Esophagus (tissue), 2 donors: Measurements from ENCODE around the gene PPIL3. TPM values are rescaled to one million over a fixed set of nuclear protein-coding genes. Genes with fewer than 3 reads are reported as not detected.

Experiments
- H3K27ac ChIP-seq, 2 donors: one replicate each; pipeline ENCODE4 v1.5.1; 2013; ENCODE audit warnings: low read depth in 2 of 2, mild to moderate bottlenecking in 2 of 2, inconsistent platforms in 1 of 2, low read length in 1 of 2, moderate library complexity in 1 of 2
- H3K27me3 ChIP-seq, 2 donors: one replicate each; pipeline ENCODE4 v1.6.1; 2013; ENCODE audit warnings: low read length in 2 of 2, control low read depth in 1 of 2, mild to moderate bottlenecking in 1 of 2; ENCODE audit not compliant: insufficient read depth in 2 of 2, control insufficient read depth in 1 of 2
- H3K36me3 ChIP-seq, 2 donors: one replicate each; pipeline ENCODE4 v1.6.1; 2013; ENCODE audit warnings: low read length in 1 of 2; ENCODE audit not compliant: control insufficient read depth in 2 of 2, insufficient read depth in 2 of 2
- H3K4me1 ChIP-seq, 2 donors: one replicate each; pipeline ENCODE4 v1.6.1; 2013; ENCODE audit warnings: low read length in 1 of 2; ENCODE audit not compliant: control insufficient read depth in 2 of 2, insufficient read depth in 2 of 2
- H3K4me3 ChIP-seq, 2 donors: one replicate each; pipeline ENCODE4 v1.5.1; 2013; ENCODE audit warnings: low read length in 2 of 2, mild to moderate bottlenecking in 2 of 2, low read depth in 1 of 2, moderate library complexity in 1 of 2
- H3K9me3 ChIP-seq, 2 donors: one replicate each; pipeline ENCODE4 v1.6.1; 2013; ENCODE audit warnings: mild to moderate bottlenecking in 2 of 2, low read depth in 1 of 2, low read length in 1 of 2, moderate library complexity in 1 of 2; ENCODE audit not compliant: control insufficient read depth in 2 of 2, insufficient read depth in 1 of 2
- WGBS, 2 donors: extraction: QIAGEN DNeasy Blood & Tissue Kit; methylation state at CpG; one replicate each; pipeline ENCODE4 v1.1.7; 2013; 5-methylcytosine and 5-hydroxymethylcytosine counted together
- polyA plus RNA-seq, 2 donors: library from polyadenylated mRNA; stranded (reverse); fragments of 200-250 nt; gene quantifications; one replicate each; pipeline ENCODE4 v1.2.3, GENCODE V29; 2013
- donor health status: healthy with polysubstance abuse.
- donor health status: Bipolar disorder and iron deficiency.

PPIL3 gene
- polyA plus RNA-seq, 2 donors, result 18.7 to 21.5 TPM

DNA sequence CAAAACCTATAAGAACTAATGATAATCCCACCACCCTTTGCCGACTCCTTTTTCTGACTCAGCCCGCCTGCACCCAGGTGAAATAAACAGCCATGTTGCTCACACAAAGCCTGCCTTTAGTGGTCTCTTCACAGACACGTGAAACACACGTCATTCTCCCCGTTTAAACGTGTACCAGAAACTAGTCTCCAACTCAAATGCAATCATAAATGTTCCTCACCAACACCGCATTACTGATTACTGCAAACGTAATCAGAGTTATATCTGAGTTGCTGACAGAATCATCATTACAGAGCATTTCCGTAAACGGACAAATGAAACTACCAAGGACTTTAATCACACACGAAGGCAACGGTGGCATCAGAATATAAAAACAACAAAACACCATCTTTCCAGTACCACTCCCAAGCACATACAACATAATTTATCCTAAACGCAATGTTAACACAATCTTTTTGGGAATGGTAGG, 26.3 kb downstream of the PPIL3 start:
- WGBS, 2 donors, result 0 to 1% methylated on average over 13 of the region's 13 CpGs
- peak overlapping the region; percentile 65 to 100 for H3K27ac ChIP-seq
- H3K9me3 ChIP-seq, result no peaks in the 10 kb centered on the region
- peaks cover 0 to 3% of the 10 kb centered on the region in 2 donors for H3K4me1 ChIP-seq
- peak overlapping the region; percentile 96 to 99 for H3K4me3 ChIP-seq
- H3K27me3 ChIP-seq, result no peaks in the 10 kb centered on the region
- peaks cover 8 to 9% of the 10 kb centered on the region in 2 donors for H3K36me3 ChIP-seq

DNA sequence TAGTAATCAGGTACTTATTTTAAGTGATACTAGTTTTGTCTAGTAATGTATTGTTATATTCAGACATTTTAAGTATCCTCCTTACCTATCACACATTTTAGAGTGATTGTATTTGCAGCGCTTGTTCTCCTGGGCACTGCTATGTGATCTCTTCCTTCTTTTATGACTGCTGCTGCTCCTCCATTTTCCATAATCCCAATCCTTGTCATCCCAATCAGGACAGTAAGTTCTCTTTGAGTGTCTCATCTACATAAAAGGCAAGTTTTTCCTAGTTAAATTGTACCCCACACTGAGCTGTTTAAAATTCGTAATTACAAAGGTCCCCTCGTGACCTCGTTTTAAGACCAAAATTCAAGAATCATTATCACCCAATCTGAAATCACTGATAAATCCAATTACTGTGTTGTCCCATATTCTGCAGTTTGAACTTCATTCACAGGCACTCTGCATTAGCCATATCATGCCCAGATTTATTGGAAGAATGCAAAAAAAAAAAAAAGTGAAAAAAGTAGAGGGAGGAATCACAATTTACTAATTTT, 27.2 kb downstream of the PPIL3 start:
- peaks cover 8 to 12% of the 10 kb centered on the region in 2 donors for H3K36me3 ChIP-seq
- 4% methylated on average over 4 of the region's 4 CpGs for WGBS, 2 donors
- no peaks in the 10 kb centered on the region for H3K9me3 ChIP-seq
- H3K4me3 ChIP-seq, result peak overlapping the region in 1 of 2 donors; percentile 99
- no peaks in the 10 kb centered on the region for H3K27me3 ChIP-seq
- peaks cover 0 to 3% of the 10 kb centered on the region in 2 donors for H3K4me1 ChIP-seq
- peak overlapping the region; percentile 7 to 33 for H3K27ac ChIP-seq

DNA sequence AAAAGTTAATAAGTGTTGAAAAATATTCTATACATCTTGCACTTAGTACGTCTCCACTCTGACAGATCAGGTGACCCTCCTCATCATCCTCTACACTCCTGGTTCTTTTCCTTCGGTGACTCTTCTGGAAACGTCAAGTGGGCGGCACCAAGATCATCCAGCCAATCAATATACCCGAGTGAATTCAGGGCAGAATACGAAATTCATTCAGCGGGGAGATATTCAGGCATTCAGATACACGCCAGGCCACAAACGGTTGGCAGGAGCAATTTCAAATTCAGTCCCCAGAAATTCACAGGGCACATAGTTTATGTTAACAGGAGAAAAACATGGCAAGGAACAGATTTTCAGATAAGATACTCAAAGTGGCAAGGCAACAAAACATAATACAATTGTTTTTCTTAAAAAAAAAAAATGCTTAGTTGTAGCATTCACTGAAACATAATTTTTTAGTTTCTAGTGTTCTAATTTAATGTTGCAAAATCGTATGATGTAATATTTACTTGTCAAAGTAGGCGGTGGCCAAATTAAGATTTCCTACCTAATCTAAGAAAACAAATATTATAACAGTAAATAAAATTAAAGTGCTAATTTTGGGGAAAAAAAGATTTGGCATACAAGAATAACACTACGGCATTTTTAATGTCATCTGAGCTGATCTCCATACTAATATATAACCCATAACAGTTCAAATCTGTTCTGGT, 28.6 kb downstream of the PPIL3 start:
- Histone ChIP-seq H3K4me3 (peak overlapping the region in 1 of 2 donors; percentile 99), H3K4me1 (peaks cover 0 to 3% of the 10 kb centered on the region in 2 donors), H3K9me3 (no peaks in the 10 kb centered on the region), H3K36me3 (peaks cover 8 to 12% of the 10 kb centered on the region in 2 donors), H3K27ac (no peak overlapping the region), H3K27me3 (no peaks in the 10 kb centered on the region)
- 24 to 26% methylated on average over 12 of the region's 12 CpGs for WGBS, 2 donors

DNA sequence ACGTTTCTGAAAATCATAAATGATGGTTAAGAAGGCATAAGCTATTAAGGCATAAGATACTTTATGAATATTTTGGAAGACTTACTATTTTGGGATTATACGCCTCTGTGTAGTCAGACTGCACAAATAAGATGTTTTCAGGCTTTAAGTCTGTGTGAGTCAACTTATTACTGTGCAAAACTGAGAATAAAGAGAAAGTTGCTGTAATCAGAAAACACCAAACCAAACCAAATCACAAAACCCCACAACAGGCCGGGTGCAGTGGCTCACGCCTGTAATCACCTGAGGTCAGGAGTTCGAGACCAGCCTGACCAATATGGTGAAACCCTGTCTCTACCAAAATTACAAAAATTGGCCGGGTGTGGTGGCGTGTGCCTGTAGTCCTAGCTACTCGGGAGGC, 32.1 kb downstream of the PPIL3 start:
- Histone ChIP-seq H3K36me3 (peaks cover 8 to 25% of the 10 kb centered on the region in 2 donors), H3K27me3 (no peaks in the 10 kb centered on the region), H3K4me3 (no peak overlapping the region), H3K9me3 (no peaks in the 10 kb centered on the region), H3K27ac (no peak overlapping the region), H3K4me1 (peaks cover 0 to 3% of the 10 kb centered on the region in 2 donors)
- 80 to 83% methylated on average over 8 of the region's 8 CpGs for WGBS, 2 donors

DNA sequence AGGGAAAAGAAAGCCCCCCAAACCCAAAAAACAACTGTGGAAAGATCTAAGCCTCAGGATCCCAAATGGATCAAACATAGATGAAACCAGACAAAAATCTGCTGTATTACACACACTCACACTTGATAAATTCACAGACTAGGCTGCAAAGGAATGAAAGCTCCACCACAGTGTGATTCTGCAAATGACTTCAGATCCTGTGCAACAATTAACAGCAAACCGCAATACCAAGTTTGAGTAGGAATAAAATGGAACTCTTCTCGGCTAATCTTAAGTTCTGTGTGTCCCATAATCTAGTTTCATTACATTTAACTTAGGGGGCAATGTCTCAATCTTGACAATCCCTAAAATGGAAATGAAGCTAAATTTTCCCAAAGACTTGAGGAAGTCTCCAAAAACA, 36.3 kb downstream of the PPIL3 start:
- H3K4me3 ChIP-seq, result no peak overlapping the region
- 95 to 98% methylated on average over 2 of the region's 2 CpGs for WGBS, 2 donors
- no peaks in the 10 kb centered on the region for H3K9me3 ChIP-seq
- no peaks in the 10 kb centered on the region for H3K27me3 ChIP-seq
- H3K36me3 ChIP-seq, result peaks cover 3 to 18% of the 10 kb centered on the region in 2 donors
- H3K27ac ChIP-seq, result no peak overlapping the region
- H3K4me1 ChIP-seq, result no peaks in the 10 kb centered on the region

DNA sequence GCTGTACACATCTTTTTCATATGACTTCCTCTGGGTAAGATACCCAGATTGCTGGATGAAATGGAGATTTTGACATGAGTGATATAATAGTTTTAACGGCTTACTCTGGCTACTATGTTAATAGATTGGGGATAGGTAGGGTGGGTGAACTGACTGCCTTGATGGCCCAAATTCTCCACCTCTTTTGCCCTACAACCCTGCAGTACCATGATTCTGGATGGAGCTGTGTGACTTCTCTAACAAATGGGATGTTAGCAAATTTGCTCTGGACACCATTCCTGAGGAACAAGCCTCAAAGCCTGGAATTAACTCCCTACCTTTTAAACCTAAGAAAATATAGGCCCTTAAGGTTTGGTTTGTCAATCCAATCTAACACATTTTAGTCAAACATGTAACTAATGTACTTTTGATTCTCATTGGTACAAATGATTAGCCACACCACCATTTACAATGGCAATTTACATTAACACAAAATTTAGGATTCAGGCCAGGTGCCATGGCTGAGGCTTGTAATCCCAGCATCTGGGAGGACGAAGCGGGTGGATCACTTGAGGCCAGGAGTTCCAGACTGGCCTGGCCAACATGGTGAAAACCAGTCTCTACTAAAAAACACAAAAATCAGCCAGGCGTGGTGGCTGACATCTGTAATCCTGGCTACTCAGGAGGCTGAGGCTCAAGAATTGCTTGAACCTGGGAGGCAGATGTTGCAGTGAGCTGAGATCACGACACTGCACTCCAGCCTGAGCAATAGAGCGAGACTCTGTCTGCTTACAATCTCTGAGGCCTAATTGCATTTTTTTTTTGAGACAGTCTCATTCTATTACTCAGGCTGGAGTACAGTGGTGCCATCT, 37.3 kb downstream of the PPIL3 start:
- H3K27me3 ChIP-seq, result no peaks in the 10 kb centered on the region
- H3K4me3 ChIP-seq, result no peak overlapping the region
- 96 to 97% methylated on average over 6 of the region's 6 CpGs for WGBS, 2 donors
- no peaks in the 10 kb centered on the region for H3K9me3 ChIP-seq
- no peak overlapping the region for H3K27ac ChIP-seq
- peaks cover 3 to 15% of the 10 kb centered on the region in 2 donors for H3K36me3 ChIP-seq
- H3K4me1 ChIP-seq, result no peaks in the 10 kb centered on the region

DNA sequence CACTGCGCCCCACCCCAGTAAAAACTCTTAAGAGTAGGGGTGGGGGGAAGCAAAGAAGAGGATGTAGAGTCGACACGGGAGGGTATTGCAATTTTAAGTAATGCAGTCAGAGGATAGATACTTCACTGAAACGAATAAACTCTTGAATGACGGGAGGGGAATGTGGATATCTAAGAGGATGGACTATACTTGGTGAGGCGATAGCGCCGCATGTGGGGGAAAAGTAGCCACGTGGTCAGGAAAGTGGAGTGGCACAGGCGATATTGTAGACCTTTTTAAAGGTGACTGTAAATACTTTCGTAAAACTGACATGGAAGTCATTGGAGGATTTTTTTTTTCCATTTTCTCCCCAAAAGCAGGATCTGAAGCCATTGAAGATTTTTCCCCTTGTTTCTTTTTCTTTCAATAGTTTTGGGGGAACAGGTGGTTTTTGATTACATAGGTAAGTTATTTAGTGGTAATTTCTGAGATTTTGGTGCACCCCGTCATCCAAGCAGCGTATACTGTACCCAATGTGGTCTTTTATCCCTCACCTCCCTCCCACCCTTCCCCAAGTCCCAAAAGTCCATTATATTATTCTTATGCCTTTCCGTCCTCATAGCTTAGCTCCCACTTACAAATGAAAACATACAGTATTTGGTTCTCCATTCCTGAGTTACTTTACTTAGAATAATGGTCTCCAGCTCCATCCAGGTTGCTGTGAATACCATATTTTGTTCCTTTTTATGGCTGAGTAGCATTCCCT, 38.2 kb downstream of the PPIL3 start:
- H3K27ac ChIP-seq, result no peak overlapping the region
- 89 to 90% methylated on average over 14 of the region's 14 CpGs for WGBS, 2 donors
- peaks cover 0 to 1% of the 10 kb centered on the region in 2 donors for H3K4me1 ChIP-seq
- H3K9me3 ChIP-seq, result no peaks in the 10 kb centered on the region
- no peaks in the 10 kb centered on the region for H3K27me3 ChIP-seq
- H3K36me3 ChIP-seq, result peaks cover 3 to 15% of the 10 kb centered on the region in 2 donors
- no peak overlapping the region for H3K4me3 ChIP-seq

DNA sequence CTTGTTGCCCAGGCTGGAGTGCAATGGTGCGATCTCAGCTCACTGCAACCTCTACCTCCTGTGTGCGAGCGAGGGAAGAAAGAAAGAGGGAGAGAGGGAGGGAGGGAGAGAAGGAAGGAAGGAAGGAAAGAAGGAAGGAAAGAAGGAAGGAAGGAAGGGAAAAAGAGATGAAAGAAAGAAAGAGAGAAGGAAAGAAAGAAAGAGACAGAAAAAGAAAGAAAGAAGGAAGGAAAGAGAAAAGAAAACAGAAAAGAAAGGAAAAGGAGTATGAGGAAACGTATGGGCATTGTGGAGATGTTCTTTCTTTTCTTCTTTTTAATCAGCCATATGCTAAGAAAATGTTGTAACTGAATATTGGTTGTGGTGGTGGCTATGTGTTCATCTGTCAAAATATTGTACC, 40.9 kb downstream of the PPIL3 start:
- Histone ChIP-seq H3K9me3 (no peaks in the 10 kb centered on the region), H3K36me3 (peaks cover 3 to 9% of the 10 kb centered on the region in 2 donors), H3K27ac (no peak overlapping the region), H3K27me3 (no peaks in the 10 kb centered on the region), H3K4me1 (peaks cover 0 to 3% of the 10 kb centered on the region in 2 donors), H3K4me3 (no peak overlapping the region)
- WGBS, 2 donors, result 74 to 88% methylated on average over 4 of the region's 4 CpGs

DNA sequence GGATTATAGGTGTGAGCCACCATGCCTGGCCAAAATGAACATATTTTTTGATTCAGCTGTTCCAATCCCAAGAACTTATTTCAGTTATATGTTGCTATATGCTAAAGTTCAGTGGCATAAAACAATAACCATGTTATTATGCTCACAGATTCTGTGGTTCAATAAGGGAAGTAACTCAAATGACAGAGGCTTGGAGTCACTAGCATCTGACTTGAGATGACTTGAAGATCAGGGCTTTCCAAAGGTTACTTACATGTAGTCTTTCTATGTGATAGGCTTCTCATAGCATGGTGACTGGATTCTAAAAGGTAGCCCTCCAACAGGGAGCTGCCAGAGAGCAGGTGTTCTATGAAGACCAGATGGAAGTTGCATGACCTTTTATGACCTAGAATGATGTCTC, 41.6 kb downstream of the PPIL3 start:
- no peak overlapping the region for H3K4me3 ChIP-seq
- no peaks in the 10 kb centered on the region for H3K27me3 ChIP-seq
- H3K4me1 ChIP-seq, result peaks cover 0 to 3% of the 10 kb centered on the region in 2 donors
- no peaks in the 10 kb centered on the region for H3K9me3 ChIP-seq
- H3K36me3 ChIP-seq, result peaks cover 3 to 6% of the 10 kb centered on the region in 2 donors
- no peak overlapping the region for H3K27ac ChIP-seq
